Vagina (tissue), 2 donors: Measurements from ENCODE around the gene CFAP161.

Experiments used
- POLR2AphosphoS5 ChIP-seq, 2 donors: sonication (generic); formaldehyde crosslinking; IDR thresholded peaks; one replicate each; pipeline ENCODE4 v1.9.0; 2017; ENCODE audit warnings: antibody characterized with exemption in 2 of 2, mild to moderate bottlenecking in 2 of 2, low read depth in 1 of 2; ENCODE audit not compliant: insufficient read depth in 1 of 2
- TF ChIP-seq, protein P1 (sequence below), 3 experiments: fragments of 450-650 bp in 2 of 3; fragments of 200-600 bp in 1 of 3; sonication (generic) in 1 of 3; IDR thresholded peaks; one replicate each; pipeline ENCODE4 v1.5.1; 2017 to 2019; ENCODE audit warnings: antibody characterized with exemption in 3 of 3, mild to moderate bottlenecking in 2 of 3, moderate library complexity in 2 of 3

DNA sequence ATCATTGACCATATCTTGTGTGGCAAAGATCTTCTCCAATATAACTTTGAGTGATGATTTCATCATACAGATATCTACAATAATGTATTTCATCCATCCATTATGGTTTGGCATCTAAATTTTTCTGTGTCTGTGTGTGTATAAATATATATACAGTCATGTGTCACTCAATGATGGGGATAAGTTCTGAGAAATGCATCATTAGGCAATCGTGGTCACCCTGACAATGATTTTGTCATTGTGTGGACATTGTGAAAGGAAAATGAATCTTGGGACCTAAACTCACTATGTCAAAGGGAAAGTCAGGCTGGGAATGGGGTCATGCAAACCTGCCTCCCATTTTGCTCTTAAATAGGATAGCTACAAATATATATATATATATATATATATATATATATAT, 12.4 kb downstream of the CFAP161 start:
- TF ChIP-seq, protein P1, sequence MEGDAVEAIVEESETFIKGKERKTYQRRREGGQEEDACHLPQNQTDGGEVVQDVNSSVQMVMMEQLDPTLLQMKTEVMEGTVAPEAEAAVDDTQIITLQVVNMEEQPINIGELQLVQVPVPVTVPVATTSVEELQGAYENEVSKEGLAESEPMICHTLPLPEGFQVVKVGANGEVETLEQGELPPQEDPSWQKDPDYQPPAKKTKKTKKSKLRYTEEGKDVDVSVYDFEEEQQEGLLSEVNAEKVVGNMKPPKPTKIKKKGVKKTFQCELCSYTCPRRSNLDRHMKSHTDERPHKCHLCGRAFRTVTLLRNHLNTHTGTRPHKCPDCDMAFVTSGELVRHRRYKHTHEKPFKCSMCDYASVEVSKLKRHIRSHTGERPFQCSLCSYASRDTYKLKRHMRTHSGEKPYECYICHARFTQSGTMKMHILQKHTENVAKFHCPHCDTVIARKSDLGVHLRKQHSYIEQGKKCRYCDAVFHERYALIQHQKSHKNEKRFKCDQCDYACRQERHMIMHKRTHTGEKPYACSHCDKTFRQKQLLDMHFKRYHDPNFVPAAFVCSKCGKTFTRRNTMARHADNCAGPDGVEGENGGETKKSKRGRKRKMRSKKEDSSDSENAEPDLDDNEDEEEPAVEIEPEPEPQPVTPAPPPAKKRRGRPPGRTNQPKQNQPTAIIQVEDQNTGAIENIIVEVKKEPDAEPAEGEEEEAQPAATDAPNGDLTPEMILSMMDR (IDR thresholded peaks at IDR 0.05): no peak
- TF ChIP-seq POLR2AphosphoS5 (IDR thresholded peaks at IDR 0.05; ENCODE audit: insufficient read depth in 1 of 2, low read depth in 1 of 2): no peak
